Peyer's patch (tissue), 4 donors: ENCODE data around the gene MYOM3. TPM values are rescaled to one million over a fixed set of nuclear protein-coding genes. Genes with fewer than 3 reads are reported as not detected.

Experiments used
- DNase-seq, 3 donors: peaks; one replicate each; pipeline ENCODE4 v3.0.0-alpha.2; 2017 to 2019
- H3K27ac ChIP-seq, 4 donors: fragments of 200-600 bp; sonication (generic); one replicate each; pipeline ENCODE4 v1.5.1; 2016 to 2019
- H3K27me3 ChIP-seq, 2 donors: fragments of 200-600 bp; sonication (generic); one replicate each; pipeline ENCODE4 v1.5.1; 2019
- H3K36me3 ChIP-seq, 3 donors: fragments of 200-600 bp; sonication (generic); one replicate each; pipeline ENCODE4 v1.5.1; 2016 to 2019
- H3K4me1 ChIP-seq, 4 donors: fragments of 200-600 bp; sonication (generic); one replicate each; pipeline ENCODE4 v1.5.1; 2016 to 2019
- H3K4me3 ChIP-seq, 4 donors: fragments of 200-600 bp; sonication (generic); 1 replicate in 3 of 4; 2 replicates in 1 of 4; pipeline ENCODE4 v1.5.1; 2016 to 2019; ENCODE audit warnings: mild to moderate bottlenecking in 1 of 4
- H3K9me3 ChIP-seq, 4 donors: fragments of 200-600 bp; sonication (generic); one replicate each; pipeline ENCODE4 v1.5.1; 2016 to 2019; ENCODE audit warnings: mild to moderate bottlenecking in 1 of 4
- POLR2A ChIP-seq, 2 donors: fragments of 450-650 bp; IDR thresholded peaks; one replicate each; pipeline ENCODE4 v1.5.1; 2017; ENCODE audit warnings: antibody characterized with exemption in 2 of 2, mild to moderate bottlenecking in 2 of 2, moderate library complexity in 2 of 2
- total RNA-seq, 4 donors: library from RNA; depleted of rRNA; stranded (reverse); fragments of >200 nt; gene quantifications; one replicate each; pipeline ENCODE4 v1.1.0, GENCODE V29; 2016
- TF ChIP-seq, protein P1 (sequence below), 6 experiments: fragments of 450-650 bp in 4 of 6; fragments of 200-600 bp in 2 of 6; sonication (generic) in 1 of 6; IDR thresholded peaks; one replicate each; pipeline ENCODE4 v1.5.1; 2017 to 2019; ENCODE audit warnings: antibody characterized with exemption in 6 of 6, mild to moderate bottlenecking in 3 of 6, moderate library complexity in 1 of 6

The MYOM3 gene
- total RNA-seq, 4 donors from 2014 or later: 10.7 to 40.8 (median 24.7) TPM

DNA sequence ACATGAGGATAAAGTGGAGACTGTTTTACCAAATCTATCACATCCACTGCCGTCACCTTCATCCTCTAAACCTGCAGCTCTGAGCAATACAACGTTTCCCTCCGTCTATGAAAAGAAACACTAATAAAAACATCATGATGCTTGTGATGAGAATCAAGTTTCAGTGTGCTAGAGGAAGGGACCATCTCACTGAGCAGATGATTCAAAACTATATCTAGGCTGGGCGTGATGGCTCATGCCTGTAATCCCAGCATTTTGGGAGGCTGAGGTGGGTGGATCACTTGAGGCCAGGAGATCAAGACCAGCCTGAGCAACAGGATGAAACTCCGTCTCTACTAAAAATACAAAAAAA is 14.7 kb upstream of the MYOM3 start:
- H3K36me3 ChIP-seq: peaks cover 0 to 30% (median 0%) of the 10 kb centered on the region in 3 donors
- H3K4me1 ChIP-seq: peaks cover 0 to 9% (median 0%) of the 10 kb centered on the region in 4 donors
- H3K9me3 ChIP-seq: no peaks in the 10 kb centered on the region
- H3K27ac ChIP-seq: no peak overlapping the region
- TF ChIP-seq, protein P1, sequence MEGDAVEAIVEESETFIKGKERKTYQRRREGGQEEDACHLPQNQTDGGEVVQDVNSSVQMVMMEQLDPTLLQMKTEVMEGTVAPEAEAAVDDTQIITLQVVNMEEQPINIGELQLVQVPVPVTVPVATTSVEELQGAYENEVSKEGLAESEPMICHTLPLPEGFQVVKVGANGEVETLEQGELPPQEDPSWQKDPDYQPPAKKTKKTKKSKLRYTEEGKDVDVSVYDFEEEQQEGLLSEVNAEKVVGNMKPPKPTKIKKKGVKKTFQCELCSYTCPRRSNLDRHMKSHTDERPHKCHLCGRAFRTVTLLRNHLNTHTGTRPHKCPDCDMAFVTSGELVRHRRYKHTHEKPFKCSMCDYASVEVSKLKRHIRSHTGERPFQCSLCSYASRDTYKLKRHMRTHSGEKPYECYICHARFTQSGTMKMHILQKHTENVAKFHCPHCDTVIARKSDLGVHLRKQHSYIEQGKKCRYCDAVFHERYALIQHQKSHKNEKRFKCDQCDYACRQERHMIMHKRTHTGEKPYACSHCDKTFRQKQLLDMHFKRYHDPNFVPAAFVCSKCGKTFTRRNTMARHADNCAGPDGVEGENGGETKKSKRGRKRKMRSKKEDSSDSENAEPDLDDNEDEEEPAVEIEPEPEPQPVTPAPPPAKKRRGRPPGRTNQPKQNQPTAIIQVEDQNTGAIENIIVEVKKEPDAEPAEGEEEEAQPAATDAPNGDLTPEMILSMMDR (IDR thresholded peaks at IDR 0.05): no peak
- TF ChIP-seq POLR2A (IDR thresholded peaks at IDR 0.05): no peak
- no peak overlapping the region for H3K4me3 ChIP-seq
- no peaks in the 10 kb centered on the region for H3K27me3 ChIP-seq
- DNase-seq: no peak

DNA sequence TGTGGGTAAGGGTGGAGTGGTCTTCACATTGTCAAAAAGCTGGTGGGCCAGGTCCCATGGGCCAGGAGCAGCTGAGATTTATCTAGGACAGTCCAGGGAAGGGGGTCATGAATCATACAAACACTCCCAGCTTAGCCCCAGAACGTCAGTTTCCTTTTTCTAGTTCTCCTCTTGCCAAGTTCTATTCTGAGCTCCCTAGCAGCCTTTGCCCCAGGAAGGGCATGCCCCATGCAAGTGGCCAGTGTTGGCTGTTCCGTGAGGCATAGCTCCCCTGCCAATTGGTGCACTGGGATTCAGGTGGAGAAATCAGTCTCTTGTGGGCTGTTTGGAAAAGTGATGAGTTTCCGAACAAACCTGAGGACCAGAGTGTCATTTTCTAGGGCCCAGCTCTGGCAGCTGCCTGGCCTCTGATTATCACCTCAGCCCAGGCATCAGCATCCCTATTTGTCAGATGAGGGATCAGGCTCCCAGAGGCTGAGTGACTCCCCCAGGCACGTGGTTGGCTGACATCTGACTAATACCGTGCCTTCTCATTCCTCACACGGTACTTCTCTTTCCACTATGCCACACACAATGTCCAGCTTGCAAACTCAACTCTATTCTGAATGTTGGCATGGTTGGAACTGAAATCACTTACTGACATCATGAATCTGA is 14.2 kb upstream of the MYOM3 start:
- peaks cover 0 to 30% (median 0%) of the 10 kb centered on the region in 3 donors for H3K36me3 ChIP-seq
- H3K9me3 ChIP-seq: no peaks in the 10 kb centered on the region
- DNase-seq: no peak
- no peaks in the 10 kb centered on the region for H3K27me3 ChIP-seq
- H3K4me1 ChIP-seq: peaks cover 0 to 14% (median under 1%) of the 10 kb centered on the region in 4 donors
- H3K4me3 ChIP-seq: no peak overlapping the region
- H3K27ac ChIP-seq: no peak overlapping the region
- no peak for TF ChIP-seq POLR2A (IDR thresholded peaks at IDR 0.05)
- TF ChIP-seq, protein P1 (IDR thresholded peaks at IDR 0.05): no peak

DNA sequence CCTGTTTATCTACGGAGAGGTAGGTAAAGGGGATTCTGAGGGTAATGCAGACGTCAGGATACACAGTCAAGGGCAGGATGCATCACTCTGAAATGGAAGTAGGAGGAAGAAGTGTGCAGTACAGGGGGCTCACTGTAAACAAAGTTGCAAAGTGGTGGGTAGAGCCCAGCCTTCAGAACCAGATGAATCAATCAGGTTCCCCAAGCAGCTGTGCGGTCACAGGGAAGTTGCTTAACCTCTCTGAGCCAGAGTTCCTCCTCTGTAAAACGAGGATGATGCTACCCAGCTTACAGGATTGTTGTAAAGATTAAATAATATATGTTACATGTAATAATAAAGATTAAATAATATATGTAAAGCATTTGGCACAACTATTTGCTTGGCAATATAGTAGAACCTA is 13.5 kb upstream of the MYOM3 start:
- H3K4me3 ChIP-seq: no peak overlapping the region
- no peaks in the 10 kb centered on the region for H3K27me3 ChIP-seq
- H3K9me3 ChIP-seq: no peaks in the 10 kb centered on the region
- no peak for DNase-seq
- TF ChIP-seq, protein P1 (IDR thresholded peaks at IDR 0.05): no peak
- TF ChIP-seq POLR2A (IDR thresholded peaks at IDR 0.05): no peak
- H3K4me1 ChIP-seq: peaks cover 0 to 21% (median 4%) of the 10 kb centered on the region in 4 donors
- H3K36me3 ChIP-seq: peaks cover 0 to 24% (median 0%) of the 10 kb centered on the region in 3 donors
- H3K27ac ChIP-seq: no peak overlapping the region

DNA sequence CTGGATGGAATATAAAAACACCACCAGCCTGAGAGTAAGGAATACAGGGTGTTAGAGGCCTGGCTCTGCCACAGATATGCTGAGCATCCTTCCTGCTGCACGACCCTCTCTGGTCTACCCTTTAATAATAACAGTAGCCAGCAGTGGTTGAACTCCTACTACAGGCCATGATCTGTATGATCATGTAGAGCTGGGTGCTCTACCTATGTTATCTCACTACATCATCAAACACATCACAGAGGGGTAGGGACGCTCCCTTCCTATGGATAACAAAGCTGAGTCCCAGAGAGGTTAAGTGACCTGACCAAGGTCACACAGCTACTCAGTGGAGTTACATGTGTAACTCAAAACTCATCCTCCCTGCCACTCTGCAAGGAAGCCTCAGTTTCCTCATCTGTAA is 13.0 kb upstream of the MYOM3 start:
- no peak overlapping the region for H3K27ac ChIP-seq
- TF ChIP-seq, protein P1 (IDR thresholded peaks at IDR 0.05): no peak
- TF ChIP-seq POLR2A (IDR thresholded peaks at IDR 0.05): no peak
- no peak overlapping the region for H3K4me3 ChIP-seq
- H3K27me3 ChIP-seq: no peaks in the 10 kb centered on the region
- DNase-seq: no peak
- H3K4me1 ChIP-seq: peaks cover 0 to 24% (median 4%) of the 10 kb centered on the region in 4 donors
- H3K36me3 ChIP-seq: peaks cover 0 to 20% (median 0%) of the 10 kb centered on the region in 3 donors
- no peaks in the 10 kb centered on the region for H3K9me3 ChIP-seq

DNA sequence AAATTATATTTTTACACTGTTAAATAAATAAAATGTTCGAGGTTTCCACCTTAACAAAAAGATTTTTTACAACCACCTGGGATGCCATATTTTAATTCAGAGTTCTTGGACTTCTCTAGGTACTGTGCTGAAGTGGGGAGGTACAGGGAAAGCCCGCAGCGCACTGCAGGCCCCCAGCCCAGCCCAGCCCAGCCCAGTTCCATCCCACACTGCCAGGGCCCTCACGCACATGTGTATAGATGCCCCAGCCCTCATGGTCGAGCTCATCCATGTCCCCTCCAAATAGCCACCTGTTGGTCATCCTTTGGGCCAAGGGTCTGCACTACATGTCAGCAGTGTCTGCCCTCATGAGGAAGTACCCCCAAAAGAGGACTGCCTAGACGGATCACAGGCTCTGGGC is 11.7 kb upstream of the MYOM3 start:
- H3K36me3 ChIP-seq: peaks cover 0 to 20% (median 0%) of the 10 kb centered on the region in 3 donors
- peaks cover 0 to 38% (median 7%) of the 10 kb centered on the region in 4 donors for H3K4me1 ChIP-seq
- no peak for TF ChIP-seq POLR2A (IDR thresholded peaks at IDR 0.05)
- no peaks in the 10 kb centered on the region for H3K27me3 ChIP-seq
- no peaks in the 10 kb centered on the region for H3K9me3 ChIP-seq
- no peak for DNase-seq
- H3K27ac ChIP-seq: no peak overlapping the region
- no peak overlapping the region for H3K4me3 ChIP-seq

DNA sequence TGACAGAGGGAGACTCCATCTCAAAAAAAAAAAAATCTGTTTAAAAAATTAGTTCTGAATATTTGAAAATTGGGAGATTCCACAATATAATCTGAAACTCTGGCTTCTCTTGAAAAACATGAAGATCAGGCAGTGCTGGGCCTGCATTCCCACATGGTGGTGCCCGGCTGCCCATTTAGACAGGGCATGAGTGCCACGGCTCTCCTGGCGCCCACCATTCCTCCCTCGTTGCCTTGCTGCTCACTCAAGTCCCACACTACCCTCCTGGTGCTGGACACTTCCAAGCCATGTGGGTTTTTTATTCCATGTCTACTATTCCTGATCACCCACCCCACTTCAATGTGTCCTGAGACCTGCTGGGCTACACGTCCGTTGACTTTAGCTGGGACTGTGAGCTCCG is 10.8 kb upstream of the MYOM3 start:
- peak in 1 of 3 donors; percentile 30 for DNase-seq
- Histone ChIP-seq H3K4me3 (no peak overlapping the region), H3K27me3 (no peaks in the 10 kb centered on the region), H3K4me1 (peaks cover 0 to 46% (median 7%) of the 10 kb centered on the region in 4 donors), H3K9me3 (no peaks in the 10 kb centered on the region), H3K27ac (no peak overlapping the region), H3K36me3 (peaks cover 0 to 20% (median 0%) of the 10 kb centered on the region in 3 donors)
- TF ChIP-seq, protein P1 (IDR thresholded peaks at IDR 0.05): no peak
- TF ChIP-seq POLR2A (IDR thresholded peaks at IDR 0.05): no peak
